ENCODE results near the gene PDGFB.

The PDGFB gene

GRCh38 chr22:39232806-39233709, 11.7 kb downstream of the PDGFB start:
- H3K27me3 ChIP-seq (ENCODE audit: low read depth, low read length), result peaks cover 33% of the 10 kb centered on the region
- H3K9me3 ChIP-seq (ENCODE audit: insufficient read depth, low read length), result no peaks in the 10 kb centered on the region
- no peak overlapping the region for H2AFZ ChIP-seq (ENCODE audit: low read depth, low read length)
- H3K27ac ChIP-seq (ENCODE audit: low read length), result no peak overlapping the region
- H3K4me2 ChIP-seq (ENCODE audit: low read length), result no peak overlapping the region
- no peaks in the 10 kb centered on the region for H3K4me1 ChIP-seq (ENCODE audit: low read length)
- H3K79me2 ChIP-seq (ENCODE audit: low read length), result no peaks in the 10 kb centered on the region
- no peak overlapping the region for H3K9ac ChIP-seq (ENCODE audit: low read length)
- no peaks in the 10 kb centered on the region for H3K36me3 ChIP-seq (replicated peaks; ENCODE audit: low read depth, low read length)
- H3K4me3 ChIP-seq (ENCODE audit: low read length), result no peak overlapping the region
- TF ChIP-seq CTCF (IDR thresholded peaks at IDR 0.05; ENCODE audit: low read depth, low read length) (no peak), EZH2phosphoT487 (IDR thresholded peaks at IDR 0.05; ENCODE audit: low read depth) (no peak)
- no peaks in the 10 kb centered on the region for H4K20me1 ChIP-seq (ENCODE audit: insufficient read depth, low read length)

- H3K9ac ChIP-seq (ENCODE audit: low read length), result no peak overlapping the region
- H3K4me3 ChIP-seq (ENCODE audit: low read length), result no peak overlapping the region
- no peak overlapping the region for H2AFZ ChIP-seq (ENCODE audit: low read depth, low read length)
- H3K27ac ChIP-seq (ENCODE audit: low read length), result no peak overlapping the region
- peaks cover 25% of the 10 kb centered on the region; the same call in 1 of the 2 replicates for H3K27me3 ChIP-seq (ENCODE audit: low read depth, low read length)
- no peaks in the 10 kb centered on the region for H3K36me3 ChIP-seq (replicated peaks; ENCODE audit: low read depth, low read length)
- no peaks in the 10 kb centered on the region for H3K9me3 ChIP-seq (ENCODE audit: insufficient read depth, low read length)
- no peaks in the 10 kb centered on the region for H4K20me1 ChIP-seq (ENCODE audit: insufficient read depth, low read length)
- TF ChIP-seq CTCF (IDR thresholded peaks at IDR 0.05; ENCODE audit: low read depth, low read length) (no peak), EZH2phosphoT487 (IDR thresholded peaks at IDR 0.05; ENCODE audit: low read depth) (no peak)
- H3K79me2 ChIP-seq (ENCODE audit: low read length), result no peaks in the 10 kb centered on the region
- no peaks in the 10 kb centered on the region for H3K4me1 ChIP-seq (ENCODE audit: low read length)
- no peak overlapping the region for H3K4me2 ChIP-seq (ENCODE audit: low read length)
These were observed 12.5 kb downstream of the PDGFB start for GRCh38 chr22:39232246-39232645.

- no peak overlapping the region for H2AFZ ChIP-seq (ENCODE audit: low read depth, low read length)
- H3K4me3 ChIP-seq (ENCODE audit: low read length), result no peak overlapping the region
- no peaks in the 10 kb centered on the region for H3K79me2 ChIP-seq (ENCODE audit: low read length)
- no peak overlapping the region for H3K27ac ChIP-seq (ENCODE audit: low read length)
- no peaks in the 10 kb centered on the region for H3K9me3 ChIP-seq (ENCODE audit: insufficient read depth, low read length)
- H4K20me1 ChIP-seq (ENCODE audit: insufficient read depth, low read length), result no peaks in the 10 kb centered on the region
- no peak overlapping the region for H3K9ac ChIP-seq (ENCODE audit: low read length)
- peaks cover 18% of the 10 kb centered on the region; the same call in 1 of the 2 replicates for H3K27me3 ChIP-seq (ENCODE audit: low read depth, low read length)
- TF ChIP-seq CTCF (IDR thresholded peaks at IDR 0.05; ENCODE audit: low read depth, low read length) (no peak), EZH2phosphoT487 (IDR thresholded peaks at IDR 0.05; ENCODE audit: low read depth) (no peak)
- H3K4me2 ChIP-seq (ENCODE audit: low read length), result no peak overlapping the region
- no peaks in the 10 kb centered on the region for H3K36me3 ChIP-seq (replicated peaks; ENCODE audit: low read depth, low read length)
- no peaks in the 10 kb centered on the region for H3K4me1 ChIP-seq (ENCODE audit: low read length)
These were observed 13.4 kb downstream of the PDGFB start for GRCh38 chr22:39231197-39231950.
